Lower lobe of right lung (tissue), 2 donors: ENCODE results near the gene COTL1. TPM values are rescaled to one million over a fixed set of nuclear protein-coding genes. Genes with fewer than 3 reads are reported as not detected.
"Not testable (repeated sequence)": the region's sequence is repeated elsewhere in the genome, so short reads cannot be mapped to it uniquely, and the experiment has no call there.

Experiments
- ATAC-seq, 2 donors: fragments of 200-7000 bp; cut with Tn5 transposase; one replicate each; pipeline ENCODE4 v1.9.1; 2020 to 2022; ENCODE audit warnings: mild to moderate bottlenecking in 2 of 2, moderate library complexity in 2 of 2
- DNase-seq: peaks from one replicate; pipeline ENCODE4 v3.0.0-alpha.2; 2020
- H3K27ac ChIP-seq: fragments of 200-600 bp; one replicate; pipeline ENCODE4 v1.8.0; 2022
- H3K27me3 ChIP-seq: fragments of 200-600 bp; one replicate; pipeline ENCODE4 v1.8.0; 2022; ENCODE audit warnings: low read depth
- H3K36me3 ChIP-seq: fragments of 200-600 bp; one replicate; pipeline ENCODE4 v1.8.0; 2022; ENCODE audit warnings: mild to moderate bottlenecking
- H3K4me1 ChIP-seq: fragments of 200-600 bp; one replicate; pipeline ENCODE4 v1.8.0; 2022
- H3K4me3 ChIP-seq: fragments of 200-600 bp; one replicate; pipeline ENCODE4 v1.8.0; 2022; ENCODE audit warnings: mild to moderate bottlenecking
- H3K9me3 ChIP-seq: fragments of 200-600 bp; one replicate; pipeline ENCODE4 v1.8.0; 2022
- intact Hi-C: fragments of 100-400 bp; cut with DNase I; formaldehyde crosslinking; loops from one replicate; pipeline ENCODE4 v1.11.0; 2022
- total RNA-seq: library from RNA; stranded (reverse); fragmentation: NEBNext Ultra II Directional; extraction: Animal tissue kit (Norgen Biotek cat#: 25700); gene quantifications from one replicate; pipeline ENCODE4 v1.2.1, GENCODE V29; 2021
- TF ChIP-seq, protein P1 (sequence below): fragments of 200-600 bp; IDR thresholded peaks from one replicate; pipeline ENCODE4 v1.8.0; 2022; ENCODE audit warnings: antibody characterized with exemption, mild to moderate bottlenecking
- donor health status: DM: no; HTN: yes; CAD: no; lungs with severe emphysema.

The COTL1 gene
- total RNA-seq, 1 donor from 2014 or later: 221 TPM

DNA sequence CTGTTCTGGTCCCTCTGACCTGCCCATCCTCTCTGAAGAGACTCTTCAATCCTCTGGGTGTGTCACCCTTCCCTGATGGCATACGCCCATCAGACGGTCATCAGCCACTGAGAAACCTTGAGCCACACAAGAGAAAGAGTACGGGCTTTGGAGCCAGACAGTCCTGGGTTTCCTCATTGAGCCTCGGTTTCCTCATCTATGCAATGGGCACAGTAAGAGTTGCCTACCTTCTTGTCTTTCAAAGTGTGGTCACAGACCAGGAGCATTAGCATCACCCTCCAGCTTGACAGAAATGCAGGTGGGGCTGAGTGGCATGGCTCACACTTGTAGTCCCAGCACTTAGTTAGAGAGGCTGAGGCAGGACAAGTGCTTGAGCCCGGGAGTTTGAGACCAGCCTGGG lies 87.3 kb downstream of the COTL1 start:
- intact Hi-C loops: no loop called here
- Histone ChIP-seq H3K36me3 (no peaks in the 10 kb centered on the region), H3K27ac (no peak overlapping the region), H3K27me3 (no peaks in the 10 kb centered on the region), H3K9me3 (no peaks in the 10 kb centered on the region), H3K4me1 (peaks cover 48% of the 10 kb centered on the region), H3K4me3 (no peak overlapping the region)
- DNase-seq (no peak), ATAC-seq (no peak)
- TF ChIP-seq, protein P1, sequence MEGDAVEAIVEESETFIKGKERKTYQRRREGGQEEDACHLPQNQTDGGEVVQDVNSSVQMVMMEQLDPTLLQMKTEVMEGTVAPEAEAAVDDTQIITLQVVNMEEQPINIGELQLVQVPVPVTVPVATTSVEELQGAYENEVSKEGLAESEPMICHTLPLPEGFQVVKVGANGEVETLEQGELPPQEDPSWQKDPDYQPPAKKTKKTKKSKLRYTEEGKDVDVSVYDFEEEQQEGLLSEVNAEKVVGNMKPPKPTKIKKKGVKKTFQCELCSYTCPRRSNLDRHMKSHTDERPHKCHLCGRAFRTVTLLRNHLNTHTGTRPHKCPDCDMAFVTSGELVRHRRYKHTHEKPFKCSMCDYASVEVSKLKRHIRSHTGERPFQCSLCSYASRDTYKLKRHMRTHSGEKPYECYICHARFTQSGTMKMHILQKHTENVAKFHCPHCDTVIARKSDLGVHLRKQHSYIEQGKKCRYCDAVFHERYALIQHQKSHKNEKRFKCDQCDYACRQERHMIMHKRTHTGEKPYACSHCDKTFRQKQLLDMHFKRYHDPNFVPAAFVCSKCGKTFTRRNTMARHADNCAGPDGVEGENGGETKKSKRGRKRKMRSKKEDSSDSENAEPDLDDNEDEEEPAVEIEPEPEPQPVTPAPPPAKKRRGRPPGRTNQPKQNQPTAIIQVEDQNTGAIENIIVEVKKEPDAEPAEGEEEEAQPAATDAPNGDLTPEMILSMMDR: no peak

DNA sequence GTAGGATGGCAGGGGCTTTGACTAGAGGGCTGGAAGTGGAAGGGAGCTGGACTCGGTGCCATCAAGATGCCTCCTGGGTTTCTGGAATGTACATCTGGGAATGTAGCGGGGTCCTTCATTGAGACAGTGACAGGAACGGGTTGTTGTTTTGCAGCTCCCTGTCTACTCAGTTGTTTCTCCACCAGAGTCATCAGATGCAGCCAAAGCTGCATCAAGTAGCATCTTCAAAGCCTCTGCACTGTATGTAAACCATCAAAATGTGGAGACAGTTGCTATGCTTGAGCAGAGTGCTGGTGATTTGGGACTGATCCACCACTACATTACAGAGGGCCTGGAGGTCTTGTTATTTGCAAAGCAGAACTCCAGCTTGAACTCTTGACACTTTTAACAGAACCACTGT lies 88.3 kb downstream of the COTL1 start:
- Histone ChIP-seq H3K36me3 (no peaks in the 10 kb centered on the region), H3K4me1 (peaks cover 48% of the 10 kb centered on the region), H3K27ac (no peak overlapping the region), H3K27me3 (no peaks in the 10 kb centered on the region), H3K4me3 (no peak overlapping the region), H3K9me3 (no peaks in the 10 kb centered on the region)
- ATAC-seq (no peak), DNase-seq (no peak)
- TF ChIP-seq, protein P1: no peak
- intact Hi-C loops: no loop called here

DNA sequence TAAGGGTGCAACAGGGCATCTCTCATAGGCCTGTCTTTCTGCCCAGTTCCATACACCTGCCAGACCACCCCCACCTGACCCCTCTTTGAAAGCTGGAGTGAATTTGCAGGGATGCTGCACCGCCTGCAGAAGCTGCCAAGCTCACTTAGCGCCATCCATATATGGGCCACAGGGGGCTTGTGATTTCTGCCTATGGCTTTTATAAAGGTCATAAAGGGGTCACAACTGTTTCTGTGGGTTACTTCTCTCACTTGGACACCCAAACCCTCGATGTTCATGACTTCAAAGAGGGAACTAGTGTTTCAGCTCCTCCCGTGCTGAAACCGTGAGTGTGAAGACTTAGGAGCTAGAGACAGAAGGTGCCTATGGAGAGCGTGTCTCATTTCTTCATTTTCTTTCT lies 89.6 kb downstream of the COTL1 start:
- Histone ChIP-seq H3K27me3 (no peaks in the 10 kb centered on the region), H3K36me3 (no peaks in the 10 kb centered on the region), H3K4me3 (no peak overlapping the region), H3K4me1 (peaks cover 45% of the 10 kb centered on the region), H3K27ac (peak overlapping the region; percentile 68), H3K9me3 (no peaks in the 10 kb centered on the region)
- no peak for DNase-seq
- intact Hi-C loops: no loop called here
- no peak for ATAC-seq
- TF ChIP-seq, protein P1: no peak

DNA sequence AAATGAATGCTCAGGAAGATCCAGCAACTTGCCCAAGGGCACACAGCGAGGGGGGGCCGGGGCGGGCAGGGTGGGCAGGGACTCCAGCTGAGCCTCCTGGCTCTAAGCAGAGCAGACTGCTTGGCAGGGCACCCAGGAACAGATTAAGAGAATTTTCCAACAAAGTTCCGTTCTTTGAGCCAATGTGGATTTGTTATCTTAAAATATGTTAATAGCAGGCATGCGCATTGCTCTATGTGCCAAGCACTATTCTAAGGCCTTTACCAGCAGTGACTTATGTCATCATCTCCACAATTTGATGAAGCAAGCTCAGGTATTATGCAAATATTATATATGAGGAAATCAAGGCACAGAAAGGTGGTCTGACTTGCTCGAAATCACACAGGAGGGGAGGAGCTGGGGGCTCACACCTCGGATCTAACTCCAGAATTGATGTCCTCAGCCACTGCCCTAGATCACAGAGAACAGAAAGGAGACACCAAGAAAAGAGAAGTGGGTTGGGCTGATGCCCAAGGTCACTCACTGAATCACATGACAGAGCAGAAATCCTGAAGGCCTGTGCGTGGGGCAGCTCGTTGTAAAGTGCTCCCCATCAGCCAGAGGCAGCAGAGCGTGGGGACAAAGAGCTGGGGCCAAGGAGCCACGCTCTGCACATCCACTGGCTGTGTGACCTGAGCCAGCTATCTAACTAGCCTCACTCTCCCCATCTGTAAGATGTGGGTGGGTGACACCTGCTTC lies 90.2 kb downstream of the COTL1 start:
- TF ChIP-seq, protein P1: no peak

DNA sequence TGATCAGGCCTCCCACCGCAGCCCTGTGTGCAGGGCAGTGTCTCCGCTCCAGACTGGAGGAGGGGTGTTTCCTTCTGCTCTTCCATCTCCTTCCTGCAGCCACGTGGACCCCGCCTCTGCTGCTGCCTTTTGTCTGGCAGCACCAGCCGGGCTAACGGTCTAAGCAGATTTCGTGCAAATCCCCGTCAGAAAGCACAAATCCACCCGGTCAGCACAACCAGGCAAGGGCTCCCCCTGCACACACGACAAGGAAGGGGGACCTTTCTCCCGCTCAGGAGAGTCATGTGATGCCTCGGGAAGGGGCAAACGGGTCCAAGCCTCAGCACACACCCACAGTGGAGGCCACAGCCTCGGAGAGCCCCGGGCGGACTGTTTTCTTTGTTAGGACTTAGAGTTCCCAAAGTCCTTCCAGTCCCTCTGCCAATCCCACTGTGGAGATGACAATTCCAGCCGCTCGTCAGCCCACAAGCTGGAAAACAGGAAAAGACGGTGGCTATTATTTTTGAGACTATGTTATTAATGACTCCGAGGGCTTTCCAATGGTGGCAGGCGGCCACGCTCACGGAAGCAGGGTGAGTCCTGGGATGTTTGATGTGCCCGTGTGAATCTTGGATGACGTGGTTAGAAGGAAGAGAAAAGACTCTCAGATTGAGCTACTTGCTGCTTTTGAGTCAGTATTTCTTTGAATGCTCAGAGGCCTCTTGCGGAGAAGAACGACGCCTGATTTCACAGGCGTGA lies 90.9 kb downstream of the COTL1 start:
- no peaks in the 10 kb centered on the region for H3K9me3 ChIP-seq
- H3K36me3 ChIP-seq: no peaks in the 10 kb centered on the region
- H3K27ac ChIP-seq: peak overlapping the region; percentile 68
- DNase-seq (peak; percentile 39), ATAC-seq (no peak)
- no peaks in the 10 kb centered on the region for H3K27me3 ChIP-seq
- peak overlapping the region; percentile 12 for H3K4me3 ChIP-seq
- peaks cover 31% of the 10 kb centered on the region for H3K4me1 ChIP-seq
- intact Hi-C loops: no loop called here
- TF ChIP-seq, protein P1: no peak

More for the DNA sequence above, 90.2 kb downstream of the COTL1 start:
- DNase-seq (peak; percentile 20), ATAC-seq (peak in 1 of 2 donors; percentile 44)
- Histone ChIP-seq H3K9me3 (no peaks in the 10 kb centered on the region), H3K4me1 (peaks cover 38% of the 10 kb centered on the region), H3K4me3 (peak overlapping the region; percentile 12), H3K27me3 (no peaks in the 10 kb centered on the region), H3K27ac (peak overlapping the region; percentile 68), H3K36me3 (no peaks in the 10 kb centered on the region)
- intact Hi-C loops: no loop called here

DNA sequence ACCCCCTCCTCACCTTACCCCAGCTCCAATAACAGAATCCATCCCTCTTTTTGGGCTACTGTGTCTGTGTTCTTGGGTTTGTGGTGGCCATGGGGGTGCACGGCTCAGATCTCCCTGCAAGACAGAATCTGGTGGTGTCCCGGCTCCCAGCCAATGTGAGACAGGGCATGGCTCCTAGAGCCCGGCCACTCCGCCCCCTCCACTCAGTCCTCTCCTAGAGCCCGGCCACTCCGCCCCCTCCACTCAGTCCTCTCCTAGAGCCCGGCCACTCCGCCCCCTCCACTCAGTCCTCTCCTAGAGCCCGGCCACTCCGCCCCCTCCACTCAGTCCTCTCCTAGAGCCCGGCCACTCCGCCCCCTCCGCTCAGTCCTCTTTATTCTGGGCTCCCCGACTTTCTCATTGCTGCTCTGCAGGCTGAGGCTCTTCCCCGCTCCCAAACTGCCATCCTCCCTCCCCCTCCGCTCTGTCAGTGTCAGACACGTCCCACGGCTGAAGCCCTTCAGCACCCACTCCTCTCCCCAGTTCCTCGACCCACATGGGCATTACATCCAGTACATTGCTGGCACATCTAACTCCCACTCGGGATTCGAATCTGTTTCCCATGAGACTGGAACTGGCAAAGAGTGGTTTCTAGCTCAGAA lies 92.8 kb downstream of the COTL1 start:
- DNase-seq, H3K27me3 ChIP-seq, H3K36me3 ChIP-seq, H3K9me3 ChIP-seq, H3K27ac ChIP-seq, H3K4me3 ChIP-seq, intact Hi-C loops: not testable (repeated sequence)
- H3K4me1 ChIP-seq: peaks cover 22% of the 10 kb centered on the region
- ATAC-seq: peak in 1 of 2 donors; percentile 18
